Retinal pigment epithelial cell (primary cell): ENCODE results near the gene DOLPP1.

Source experiments
- DNase-seq: peaks from one replicate; pipeline ENCODE4 v3.0.0-alpha.2; 2010; ENCODE audit warnings: low read depth
- H3K4me3 ChIP-seq: 2 replicates; pipeline ENCODE4 v1.5.1; 2011; ENCODE audit warnings: mild to moderate bottlenecking, low read length, control low read depth, moderate library complexity
- CTCF ChIP-seq: conservative IDR thresholded peaks from 2 replicates; pipeline ENCODE4 v1.5.1; 2011; ENCODE audit warnings: low read depth, low read length, control low read depth, inconsistent platforms

Gene DOLPP1

GRCh38 chr9:129053020-129053419 lies 27.9 kb upstream of the DOLPP1 start:
- DNase-seq = no peak
- TF ChIP-seq CTCF = no peak
- H3K4me3 ChIP-seq = no peak overlapping the region

GRCh38 chr9:129054163-129054851 lies 26.6 kb upstream of the DOLPP1 start:
- no peak for TF ChIP-seq CTCF
- no peak for DNase-seq
- no peak overlapping the region for H3K4me3 ChIP-seq

GRCh38 chr9:129058965-129059795 lies 21.7 kb upstream of the DOLPP1 start:
- no peak for TF ChIP-seq CTCF
- no peak overlapping the region for H3K4me3 ChIP-seq
- no peak for DNase-seq

- no peak for DNase-seq
- TF ChIP-seq CTCF = no peak
- H3K4me3 ChIP-seq = no peak overlapping the region
Observed at GRCh38 chr9:129059796-129060785, 20.8 kb upstream of the DOLPP1 start.

GRCh38 chr9:129060991-129061390 lies 19.9 kb upstream of the DOLPP1 start:
- no peak overlapping the region for H3K4me3 ChIP-seq
- no peak for TF ChIP-seq CTCF
- DNase-seq = no peak

GRCh38 chr9:129063061-129063460 lies 17.9 kb upstream of the DOLPP1 start:
- DNase-seq = no peak
- TF ChIP-seq CTCF = no peak
- no peak overlapping the region for H3K4me3 ChIP-seq
